Ascending aorta (tissue), 2 donors: ENCODE data around the gene RGS5. TPM values are rescaled to one million over a fixed set of nuclear protein-coding genes. Genes with fewer than 3 reads are reported as not detected.
A peak's percentile ranks its signal among the peaks of the same experiment; 100 is the strongest.

Source experiments
- DNase-seq, 2 donors: peaks; one replicate each; pipeline ENCODE4 v3.0.0-alpha.2; 2019; ENCODE audit warnings: low spot score in 2 of 2
- H3K27ac ChIP-seq, 2 donors: fragments of 200-600 bp; sonication (generic); one replicate each; pipeline ENCODE4 v1.5.1; 2016 to 2017; ENCODE audit warnings: mild to moderate bottlenecking in 1 of 2
- H3K27me3 ChIP-seq: fragments of 200-600 bp; sonication (generic); one replicate; pipeline ENCODE4 v1.5.1; 2017
- H3K36me3 ChIP-seq, 2 donors: fragments of 200-600 bp; sonication (generic); one replicate each; pipeline ENCODE4 v1.5.1; 2016
- H3K4me1 ChIP-seq, 2 donors: fragments of 200-600 bp; sonication (generic); one replicate each; pipeline ENCODE4 v1.5.1; 2016 to 2017; ENCODE audit warnings: mild to moderate bottlenecking in 1 of 2
- H3K4me3 ChIP-seq, 2 donors: fragments of 200-600 bp; sonication (generic); one replicate each; pipeline ENCODE4 v1.5.1; 2016 to 2017; ENCODE audit warnings: mild to moderate bottlenecking in 1 of 2
- H3K9me3 ChIP-seq, 2 donors: fragments of 200-600 bp; sonication (generic); one replicate each; pipeline ENCODE4 v1.5.1; 2016
- intact Hi-C: fragments of 100-400 bp; cut with DNase I; formaldehyde crosslinking; loops from one replicate; pipeline ENCODE4 v1.15.1; 2023
- total RNA-seq: library from RNA; depleted of rRNA; stranded (reverse); fragments of >200 nt; gene quantifications from one replicate; pipeline ENCODE4 v1.1.0, GENCODE V29; 2016
- TF ChIP-seq, protein P1 (sequence below), 3 experiments: fragments of 200-600 bp in 2 of 3; fragments of 450-650 bp in 1 of 3; sonication (generic) in 2 of 3; IDR thresholded peaks; one replicate each; pipeline ENCODE4 v1.5.1; 2016 to 2019; ENCODE audit warnings: antibody characterized with exemption in 3 of 3, mild to moderate bottlenecking in 1 of 3, moderate library complexity in 1 of 3

RGS5 gene
- total RNA-seq, 1 donor from 2014 or later = 732 TPM

DNA sequence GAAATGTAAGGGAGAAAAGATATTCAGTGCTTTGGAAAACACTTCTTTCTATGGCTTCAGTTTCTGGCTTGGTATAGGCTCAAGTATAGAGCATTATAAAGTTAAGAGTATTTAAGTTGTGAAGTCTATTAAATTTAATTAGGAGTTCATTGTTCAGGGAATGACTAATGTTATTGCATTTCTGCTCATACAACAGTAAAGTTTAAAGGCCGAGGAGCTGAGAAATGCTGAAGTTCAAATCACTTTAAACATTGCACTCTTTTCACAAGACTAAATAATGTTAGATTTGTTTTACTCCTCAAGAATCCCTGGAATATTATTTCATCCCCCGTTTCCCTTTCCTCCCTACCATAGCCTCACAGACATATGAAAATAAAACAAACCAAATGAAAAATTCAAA lies 30.1 kb downstream of the RGS5 start:
- H3K36me3 ChIP-seq = no peaks in the 10 kb centered on the region
- H3K9me3 ChIP-seq = no peaks in the 10 kb centered on the region
- DNase-seq = no peak
- no peaks in the 10 kb centered on the region for H3K27me3 ChIP-seq
- H3K4me3 ChIP-seq = peak overlapping the region in 1 of 2 donors; percentile 47
- peaks cover 0 to 56% of the 10 kb centered on the region in 2 donors for H3K4me1 ChIP-seq
- TF ChIP-seq, protein P1, sequence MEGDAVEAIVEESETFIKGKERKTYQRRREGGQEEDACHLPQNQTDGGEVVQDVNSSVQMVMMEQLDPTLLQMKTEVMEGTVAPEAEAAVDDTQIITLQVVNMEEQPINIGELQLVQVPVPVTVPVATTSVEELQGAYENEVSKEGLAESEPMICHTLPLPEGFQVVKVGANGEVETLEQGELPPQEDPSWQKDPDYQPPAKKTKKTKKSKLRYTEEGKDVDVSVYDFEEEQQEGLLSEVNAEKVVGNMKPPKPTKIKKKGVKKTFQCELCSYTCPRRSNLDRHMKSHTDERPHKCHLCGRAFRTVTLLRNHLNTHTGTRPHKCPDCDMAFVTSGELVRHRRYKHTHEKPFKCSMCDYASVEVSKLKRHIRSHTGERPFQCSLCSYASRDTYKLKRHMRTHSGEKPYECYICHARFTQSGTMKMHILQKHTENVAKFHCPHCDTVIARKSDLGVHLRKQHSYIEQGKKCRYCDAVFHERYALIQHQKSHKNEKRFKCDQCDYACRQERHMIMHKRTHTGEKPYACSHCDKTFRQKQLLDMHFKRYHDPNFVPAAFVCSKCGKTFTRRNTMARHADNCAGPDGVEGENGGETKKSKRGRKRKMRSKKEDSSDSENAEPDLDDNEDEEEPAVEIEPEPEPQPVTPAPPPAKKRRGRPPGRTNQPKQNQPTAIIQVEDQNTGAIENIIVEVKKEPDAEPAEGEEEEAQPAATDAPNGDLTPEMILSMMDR (IDR thresholded peaks at IDR 0.05) = no peak
- peak overlapping the region; percentile 82 to 85 for H3K27ac ChIP-seq
- intact Hi-C loops = no loop called here

DNA sequence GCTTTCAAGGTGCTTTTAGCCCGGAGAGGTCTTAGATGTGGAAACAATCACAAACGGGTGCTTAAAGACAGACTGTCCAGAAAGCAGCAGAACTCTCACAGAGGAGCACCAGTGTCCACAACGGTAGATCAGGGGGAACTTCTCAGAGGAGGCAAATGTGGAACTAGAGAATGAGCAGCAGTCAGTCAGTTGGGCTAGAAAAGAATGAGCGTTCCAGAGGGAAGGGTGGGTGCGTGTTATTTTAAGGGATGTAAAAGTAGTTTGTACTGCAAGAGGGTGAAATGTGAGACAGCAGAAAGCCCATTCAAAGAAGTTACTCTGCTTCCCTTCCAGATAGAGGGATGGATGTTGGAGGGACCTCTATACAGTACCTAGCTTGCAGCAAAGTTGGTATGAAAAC lies 30.9 kb downstream of the RGS5 start:
- H3K4me3 ChIP-seq = peak overlapping the region in 1 of 2 donors; percentile 47
- peaks cover 0 to 6% of the 10 kb centered on the region in 2 donors for H3K36me3 ChIP-seq
- intact Hi-C loops = no loop called here
- TF ChIP-seq, protein P1 (IDR thresholded peaks at IDR 0.05) = no peak
- H3K27me3 ChIP-seq = no peaks in the 10 kb centered on the region
- H3K27ac ChIP-seq = peak overlapping the region; percentile 82 to 85
- H3K9me3 ChIP-seq = no peaks in the 10 kb centered on the region
- no peak for DNase-seq
- H3K4me1 ChIP-seq = peaks cover 0 to 57% of the 10 kb centered on the region in 2 donors

DNA sequence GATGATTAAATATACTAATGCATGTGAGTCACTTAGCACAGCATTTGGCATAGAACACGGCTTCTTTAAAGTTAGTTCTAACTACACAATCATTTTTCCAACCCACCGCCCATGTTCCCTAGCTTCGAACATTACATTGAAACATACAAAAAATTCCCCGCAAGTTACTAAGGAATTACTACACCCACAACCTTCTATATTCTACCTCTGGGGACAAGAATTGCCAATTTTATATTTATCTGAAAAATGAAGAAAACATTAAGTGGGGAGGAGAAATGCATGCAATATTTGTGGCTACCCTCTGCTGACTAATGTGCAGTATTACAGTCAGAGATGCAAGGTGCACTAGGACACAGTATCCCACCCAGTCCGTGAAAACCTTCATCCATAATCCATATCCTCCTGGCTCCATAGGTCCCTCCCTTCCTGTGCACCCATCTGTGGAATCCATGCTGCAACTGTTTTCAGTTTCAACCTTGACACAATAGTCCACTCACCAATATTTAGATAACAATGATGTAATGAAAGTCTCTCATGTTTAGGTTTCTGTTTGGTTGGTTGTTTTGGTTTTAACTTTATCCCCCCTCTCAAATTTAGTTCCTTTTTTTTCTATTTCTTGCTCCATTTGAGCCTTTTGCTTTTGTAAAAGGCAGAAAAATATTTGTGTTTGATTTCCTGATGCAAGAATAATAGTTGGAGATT lies 31.6 kb downstream of the RGS5 start:
- no peaks in the 10 kb centered on the region for H3K27me3 ChIP-seq
- intact Hi-C loops = no loop called here
- DNase-seq = no peak
- peaks cover 0 to 6% of the 10 kb centered on the region in 2 donors for H3K36me3 ChIP-seq
- TF ChIP-seq, protein P1 (IDR thresholded peaks at IDR 0.05) = peak; percentile 25 to 50 (median 43)
- peak overlapping the region in 1 of 2 donors; percentile 47 for H3K4me3 ChIP-seq
- peaks cover 0 to 60% of the 10 kb centered on the region in 2 donors for H3K4me1 ChIP-seq
- H3K9me3 ChIP-seq = no peaks in the 10 kb centered on the region
- peak overlapping the region; percentile 82 to 85 for H3K27ac ChIP-seq

DNA sequence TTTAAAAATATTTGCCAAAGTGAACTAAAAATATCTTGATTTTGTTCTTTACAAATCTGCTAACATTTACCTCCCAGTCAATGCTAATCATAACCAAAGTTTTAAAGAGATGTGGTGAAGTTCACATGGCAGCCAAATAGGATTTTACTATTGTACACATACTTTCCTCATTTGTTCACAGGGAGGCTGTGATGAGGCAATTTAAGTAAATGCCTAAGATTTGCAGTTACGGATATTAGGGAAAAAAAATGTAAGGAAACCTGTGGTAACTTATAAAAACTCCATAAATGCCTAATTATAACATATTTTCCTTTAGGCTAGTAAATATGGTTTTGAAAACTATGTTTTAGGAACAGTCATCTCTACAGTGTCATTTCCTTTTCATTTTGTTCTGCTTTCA lies 32.4 kb downstream of the RGS5 start:
- H3K27ac ChIP-seq = peak overlapping the region; percentile 82 to 85
- no peaks in the 10 kb centered on the region for H3K27me3 ChIP-seq
- H3K36me3 ChIP-seq = peaks cover 2 to 8% of the 10 kb centered on the region in 2 donors
- TF ChIP-seq, protein P1 (IDR thresholded peaks at IDR 0.05) = no peak
- H3K9me3 ChIP-seq = no peaks in the 10 kb centered on the region
- no peak for DNase-seq
- intact Hi-C loops = no loop called here
- H3K4me1 ChIP-seq = peaks cover 0 to 62% of the 10 kb centered on the region in 2 donors
- peak overlapping the region in 1 of 2 donors; percentile 47 for H3K4me3 ChIP-seq

DNA sequence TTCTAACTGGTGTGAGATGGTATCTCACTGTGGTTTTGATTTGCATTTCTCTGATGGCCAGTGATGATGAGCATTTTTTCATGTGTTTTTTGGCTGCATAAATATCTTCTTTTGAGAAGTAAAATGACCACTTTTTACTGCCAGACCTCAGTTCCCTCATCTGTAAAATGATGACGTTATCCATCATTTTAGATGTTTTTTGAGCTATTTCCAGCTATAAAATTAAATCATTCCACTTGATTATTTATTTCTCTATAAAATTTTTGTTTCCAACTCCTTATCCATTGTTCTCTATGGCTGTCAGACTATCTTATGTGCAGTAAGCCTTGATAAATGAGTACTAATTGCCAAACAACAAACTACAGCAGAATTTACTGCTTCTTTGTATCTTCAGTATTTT lies 33.2 kb downstream of the RGS5 start:
- intact Hi-C loops = no loop called here
- peaks cover 3 to 10% of the 10 kb centered on the region in 2 donors for H3K36me3 ChIP-seq
- TF ChIP-seq, protein P1 (IDR thresholded peaks at IDR 0.05) = no peak
- no peaks in the 10 kb centered on the region for H3K27me3 ChIP-seq
- no peak for DNase-seq
- peaks cover 0 to 65% of the 10 kb centered on the region in 2 donors for H3K4me1 ChIP-seq
- H3K27ac ChIP-seq = peak overlapping the region; percentile 82 to 85
- no peak overlapping the region for H3K4me3 ChIP-seq
- H3K9me3 ChIP-seq = no peaks in the 10 kb centered on the region
